NCI-H69 (cell line): ENCODE data around the gene GRWD1.
A peak's percentile ranks its signal among the peaks of the same experiment; 100 is the strongest.
"Not testable (repeated sequence)": the region's sequence is repeated elsewhere in the genome, so short reads cannot be mapped to it uniquely, and the experiment has no call there.

Source experiments
- DNase-seq: peaks from one replicate; lab custom pipeline; 2025; lab: John Stamatoyannopoulos, UW

Gene GRWD1

DNA sequence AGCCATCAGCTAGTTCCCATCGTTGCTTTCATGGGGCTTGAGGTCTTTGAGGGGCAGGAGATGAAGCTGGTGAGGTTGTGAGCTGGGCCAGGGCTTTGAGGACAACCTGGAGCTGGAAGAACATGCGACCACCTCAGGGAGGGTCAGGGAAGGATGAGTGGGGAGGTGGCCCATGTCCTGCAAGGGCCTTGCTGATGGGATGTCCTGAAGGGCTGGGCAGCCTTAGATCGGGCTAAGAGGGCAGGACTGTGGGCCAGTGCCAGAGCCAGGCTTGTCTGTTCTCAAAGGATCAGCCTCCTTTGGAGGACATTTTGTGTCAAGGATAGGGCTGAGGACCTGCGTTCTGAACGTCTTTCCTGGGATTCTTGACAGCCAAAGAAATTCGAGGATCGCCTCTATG lies 33.9 kb downstream of the GRWD1 start:
- DNase-seq: no peak

DNA sequence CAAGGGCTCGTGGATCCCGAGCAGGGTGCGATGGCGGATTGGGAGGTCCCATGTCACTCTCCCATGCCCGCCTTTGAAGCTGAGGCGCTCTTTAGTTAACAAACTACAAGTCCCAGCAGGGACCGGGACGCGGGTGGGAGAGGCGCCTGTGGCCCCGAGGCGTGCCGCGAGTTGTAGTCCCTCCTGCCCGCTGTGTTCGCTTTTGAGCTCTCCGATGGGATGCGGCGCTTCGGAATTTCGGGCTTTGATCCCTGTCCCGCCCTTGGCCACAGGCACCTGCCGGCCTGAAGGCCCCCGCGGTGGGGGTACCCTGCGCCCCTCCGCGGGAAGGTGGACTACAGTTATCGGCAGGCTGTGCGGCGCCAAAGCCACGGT lies 34.4 kb downstream of the GRWD1 start:
- no peak for DNase-seq

DNA sequence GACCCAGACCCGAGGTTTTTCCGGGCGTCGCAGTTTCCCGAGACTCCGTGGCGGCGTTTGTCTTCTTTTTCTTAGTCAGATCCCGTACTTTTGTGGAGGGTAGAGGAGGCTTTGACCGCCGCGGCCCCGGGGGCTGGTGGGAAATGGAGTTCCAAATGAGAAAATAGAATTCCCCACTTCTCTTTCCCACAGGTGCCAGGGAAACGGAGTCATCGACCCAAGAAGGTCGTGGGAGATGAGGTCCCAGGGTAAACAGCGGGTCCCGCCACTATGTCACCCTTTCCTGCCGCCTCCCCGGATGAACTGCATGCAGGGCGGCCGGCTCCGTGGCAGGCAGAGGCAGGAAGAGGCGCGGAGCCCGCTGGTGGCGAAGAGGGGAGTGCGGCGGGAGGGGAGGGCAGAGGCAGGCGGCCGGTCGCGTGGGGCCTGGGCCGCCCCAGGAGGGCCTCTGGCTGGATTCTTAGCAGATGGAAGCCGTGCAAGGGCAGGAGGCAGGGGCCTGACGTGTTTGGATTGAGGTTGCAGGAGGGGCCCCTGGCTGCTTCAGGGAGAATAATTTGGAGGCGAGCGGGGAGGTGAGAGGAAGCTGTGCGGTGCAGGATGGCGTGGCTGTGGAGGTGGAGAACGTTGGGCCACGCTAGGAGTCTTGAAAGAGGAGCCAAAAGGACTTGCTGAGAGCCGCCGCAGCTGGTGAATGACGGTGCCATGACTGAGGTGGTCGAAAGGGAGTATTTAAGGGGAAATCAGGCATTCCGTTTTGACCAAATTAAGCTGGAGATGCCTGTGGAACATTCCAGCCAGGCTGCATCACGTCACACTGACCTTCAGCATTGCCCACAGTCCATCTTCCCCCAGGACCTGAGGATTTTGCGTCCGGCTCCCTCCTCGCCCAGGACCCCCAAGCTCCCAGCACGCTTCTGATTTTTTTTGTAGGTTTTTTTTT lies 35.0 kb downstream of the GRWD1 start:
- no peak for DNase-seq

DNA sequence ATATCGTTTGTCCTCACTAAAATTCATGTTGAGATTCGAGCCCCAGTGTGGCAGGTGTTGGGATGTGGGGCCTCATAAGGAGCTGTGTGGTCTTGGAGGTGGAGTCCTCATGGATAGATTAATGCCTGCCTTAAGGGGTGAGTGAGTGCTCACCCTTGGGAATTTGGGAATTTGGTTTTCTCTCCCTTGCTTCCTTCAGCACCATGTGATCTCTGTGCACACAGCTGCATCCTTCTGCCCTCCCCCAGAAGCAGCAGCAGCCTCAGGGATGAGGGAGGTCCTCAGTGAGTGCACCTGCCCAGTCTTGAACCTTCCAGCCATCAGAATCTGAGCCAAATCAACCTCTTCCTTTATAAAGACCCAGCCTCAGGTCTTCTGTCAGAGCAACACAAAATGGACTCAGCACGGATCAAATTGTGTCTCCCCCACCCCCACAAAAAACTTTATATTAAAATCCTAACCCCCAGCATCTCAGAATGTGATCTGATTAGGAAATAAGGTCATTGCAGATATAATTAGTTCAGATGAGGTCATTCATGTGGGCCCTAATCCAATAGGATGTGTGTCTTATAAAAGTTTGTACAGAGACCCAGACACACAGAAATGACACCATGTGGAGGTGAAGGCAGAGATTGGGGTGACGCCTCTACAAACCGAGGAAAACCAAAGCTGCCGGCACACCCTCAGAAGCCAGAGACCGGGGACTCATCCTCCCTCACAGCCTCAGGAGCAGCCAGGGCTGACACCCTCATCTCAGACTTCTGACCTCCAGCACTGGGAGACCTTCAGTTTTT lies 36.3 kb downstream of the GRWD1 start:
- DNase-seq: peak; percentile 53

DNA sequence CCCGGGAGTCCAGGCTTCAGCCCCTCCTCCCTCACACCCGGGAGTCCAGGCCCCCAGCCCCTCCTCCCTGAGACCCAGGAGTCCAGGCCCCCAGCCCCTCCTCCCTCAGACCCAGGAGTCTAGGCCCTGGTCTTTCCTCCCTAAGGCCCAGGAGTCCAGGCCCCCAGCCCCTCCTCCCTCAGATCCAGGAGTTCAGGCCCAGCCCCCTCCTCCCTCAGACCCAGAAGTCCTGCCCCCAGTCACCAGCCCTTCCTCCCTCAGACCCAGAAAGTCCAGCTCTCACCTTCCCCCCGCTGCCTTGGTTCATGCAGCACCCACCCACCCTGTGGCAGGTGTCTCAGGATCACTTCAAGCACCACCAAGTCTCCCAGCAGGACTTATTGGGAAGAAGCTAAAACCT lies 37.5 kb downstream of the GRWD1 start:
- no peak for DNase-seq

DNA sequence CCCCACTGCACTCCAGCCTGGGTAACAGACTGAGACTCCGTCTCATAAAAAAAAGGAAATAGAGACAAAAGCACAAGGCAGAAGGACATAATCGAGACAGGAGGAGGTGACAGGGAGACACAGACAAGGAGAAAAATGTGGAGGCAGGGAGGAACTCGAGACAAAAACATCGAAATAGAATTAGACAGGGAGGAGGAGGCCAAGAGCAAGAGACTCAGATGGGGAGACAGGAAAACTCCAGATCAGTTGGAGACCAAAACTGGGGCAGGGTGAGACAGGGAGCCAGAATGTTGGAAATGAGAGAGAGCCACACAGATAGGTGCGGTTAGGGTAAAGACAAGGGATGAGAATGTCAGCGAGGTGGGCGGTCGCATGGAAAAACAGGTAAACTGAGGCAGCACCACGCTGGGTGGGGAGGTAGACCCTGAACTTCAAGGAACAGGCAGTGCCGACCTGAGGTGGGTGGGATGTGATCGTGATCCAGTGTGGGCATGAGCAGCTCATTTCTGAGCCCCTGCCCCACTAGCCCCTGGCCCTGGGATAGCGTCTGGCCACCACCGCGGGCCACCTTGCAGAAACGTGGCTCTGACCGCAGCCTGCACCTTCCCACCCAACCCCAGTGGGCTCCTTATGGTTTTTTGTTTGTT lies 38.6 kb downstream of the GRWD1 start:
- no peak for DNase-seq

DNA sequence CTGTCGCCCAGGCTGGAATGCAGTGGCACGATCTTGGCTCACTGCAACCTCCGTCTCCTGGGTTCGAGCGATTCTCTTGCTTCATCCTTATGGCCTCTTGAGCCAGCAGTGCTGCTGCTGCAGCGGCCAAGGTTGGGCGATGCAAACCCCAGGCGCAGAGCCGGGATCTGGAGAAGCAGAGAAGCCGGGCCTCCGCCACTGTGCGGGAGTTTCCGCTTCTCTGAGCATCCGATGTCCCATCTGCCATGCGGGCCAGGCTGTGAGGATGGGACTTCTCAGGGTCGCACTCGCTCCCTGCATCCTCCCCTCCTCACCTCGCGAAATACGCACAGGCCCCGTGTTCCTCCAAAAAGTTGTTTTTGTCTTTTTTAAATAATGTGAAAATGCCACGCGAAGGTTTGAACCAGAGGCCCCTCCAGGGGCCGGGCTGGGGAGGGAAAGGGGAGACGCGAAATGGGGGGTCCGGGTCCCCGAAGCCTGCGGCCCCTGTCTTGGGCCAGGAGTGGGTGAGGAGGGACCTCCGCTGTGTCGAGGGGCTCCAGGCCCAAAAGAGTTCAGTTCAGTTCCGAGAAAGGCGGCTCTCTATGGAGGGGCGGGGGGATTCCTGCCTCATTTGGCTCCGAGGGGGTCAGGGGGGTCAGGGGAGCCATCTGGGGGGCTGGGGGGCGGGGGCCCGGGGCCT lies 39.3 kb downstream of the GRWD1 start:
- peak; percentile 27 for DNase-seq

DNA sequence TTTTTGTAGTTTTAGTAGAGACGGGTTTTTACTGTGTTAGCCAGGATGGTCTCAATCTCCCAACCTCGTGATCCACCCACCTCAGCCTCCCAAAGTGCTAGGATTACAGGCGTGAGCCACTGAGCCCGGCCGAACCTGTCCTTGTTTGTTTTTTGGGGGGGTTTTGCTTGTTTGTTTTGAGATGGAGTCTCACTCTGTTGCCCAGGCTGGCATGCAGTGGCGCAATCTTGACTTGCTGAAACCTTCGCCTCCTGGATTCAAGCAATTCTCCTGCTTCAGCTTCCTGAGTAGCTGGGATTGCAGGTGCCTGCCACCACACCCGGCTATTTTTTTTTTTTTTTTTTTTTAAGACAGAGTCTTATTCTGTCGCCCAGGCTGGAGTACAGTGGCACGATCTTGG lies 40.9 kb downstream of the GRWD1 start:
- not testable (repeated sequence) for DNase-seq

DNA sequence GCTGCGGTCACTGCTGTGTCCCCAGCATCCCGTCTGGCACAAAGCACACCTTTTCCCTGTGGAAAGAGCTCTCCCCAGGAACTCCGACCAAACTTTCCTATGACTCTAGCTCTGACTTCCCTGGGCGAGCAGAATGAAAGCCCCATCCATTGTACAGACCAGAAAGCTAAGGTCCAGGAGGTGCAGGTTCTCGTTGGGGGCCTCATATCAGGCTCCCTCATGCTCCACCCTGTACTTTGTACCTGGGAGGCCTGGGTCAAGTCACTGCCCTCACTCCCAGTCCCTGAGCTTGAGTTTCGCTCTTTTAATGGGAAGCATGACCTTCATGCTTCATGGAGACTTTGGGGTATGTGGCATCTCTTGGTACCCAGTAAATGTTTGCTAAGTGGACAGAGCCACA lies 41.8 kb downstream of the GRWD1 start:
- no peak for DNase-seq

DNA sequence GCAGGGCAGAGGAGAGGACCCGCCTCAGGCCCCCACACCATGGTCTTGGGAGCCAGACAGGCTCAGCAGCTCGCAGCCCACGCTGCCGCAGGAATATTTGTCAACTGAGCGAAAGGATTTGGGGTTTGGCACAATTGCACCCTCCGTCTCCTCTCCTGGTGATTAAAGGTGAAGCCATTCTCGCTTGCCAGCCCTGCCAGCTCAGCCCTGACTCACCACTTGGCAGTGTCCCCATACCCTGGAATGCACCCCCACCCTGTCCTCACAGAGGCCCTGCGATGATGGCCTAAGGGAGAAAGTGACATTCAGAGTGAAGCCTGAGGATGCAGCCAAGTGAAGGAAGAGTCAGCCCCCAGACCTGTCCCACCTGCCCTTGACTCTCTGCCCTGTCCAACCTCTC lies 42.2 kb downstream of the GRWD1 start:
- no peak for DNase-seq

DNA sequence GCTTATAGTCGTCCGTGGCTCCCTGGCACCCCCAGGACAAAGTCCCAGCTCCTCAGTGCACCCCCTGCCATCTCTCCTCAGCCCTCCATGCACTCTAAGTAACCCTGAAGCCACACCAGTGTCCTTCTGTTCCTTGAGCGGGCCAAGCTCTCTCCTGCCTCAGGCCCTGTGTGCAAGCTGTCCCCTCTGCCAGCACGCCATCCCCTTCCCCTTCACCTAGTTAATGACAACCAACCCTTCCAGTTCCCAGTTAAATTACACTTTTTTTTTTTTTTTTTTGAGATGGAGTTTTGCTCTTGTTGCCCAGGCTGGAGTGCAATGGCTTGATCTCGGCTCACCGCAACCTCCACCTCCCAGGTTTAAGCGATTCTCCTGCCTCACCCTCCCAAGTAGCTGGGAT lies 42.7 kb downstream of the GRWD1 start:
- not testable (repeated sequence) for DNase-seq

DNA sequence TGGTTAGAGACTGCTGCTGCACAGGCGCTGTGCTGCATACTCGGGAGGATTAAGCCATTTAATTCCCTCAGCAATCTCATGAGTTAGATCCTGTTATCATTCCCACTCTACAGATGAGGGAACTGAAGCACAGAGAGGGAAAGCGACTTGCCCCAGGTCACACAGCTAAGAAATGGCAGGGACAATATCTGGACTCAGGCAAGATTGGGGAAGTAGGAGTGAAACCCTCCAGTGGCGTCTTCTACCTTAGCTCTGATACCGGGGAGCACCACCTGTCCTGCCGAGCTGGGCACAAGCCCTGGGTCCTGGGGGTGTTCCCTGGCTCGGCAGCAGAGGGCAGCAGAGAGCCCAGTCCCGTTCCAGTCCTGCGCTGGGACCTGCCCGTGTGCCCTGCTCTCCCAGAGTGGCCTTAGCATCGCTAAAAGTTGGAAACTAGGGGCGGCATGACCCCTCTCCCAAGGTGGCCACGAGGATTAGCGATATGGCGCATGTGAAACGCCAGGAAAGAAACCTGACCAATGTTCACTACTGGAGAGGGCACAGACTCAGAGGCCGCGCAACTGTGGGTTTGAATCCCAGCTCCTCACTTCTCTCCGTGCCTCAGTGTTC lies 43.9 kb downstream of the GRWD1 start:
- peak; percentile 65 for DNase-seq

DNA sequence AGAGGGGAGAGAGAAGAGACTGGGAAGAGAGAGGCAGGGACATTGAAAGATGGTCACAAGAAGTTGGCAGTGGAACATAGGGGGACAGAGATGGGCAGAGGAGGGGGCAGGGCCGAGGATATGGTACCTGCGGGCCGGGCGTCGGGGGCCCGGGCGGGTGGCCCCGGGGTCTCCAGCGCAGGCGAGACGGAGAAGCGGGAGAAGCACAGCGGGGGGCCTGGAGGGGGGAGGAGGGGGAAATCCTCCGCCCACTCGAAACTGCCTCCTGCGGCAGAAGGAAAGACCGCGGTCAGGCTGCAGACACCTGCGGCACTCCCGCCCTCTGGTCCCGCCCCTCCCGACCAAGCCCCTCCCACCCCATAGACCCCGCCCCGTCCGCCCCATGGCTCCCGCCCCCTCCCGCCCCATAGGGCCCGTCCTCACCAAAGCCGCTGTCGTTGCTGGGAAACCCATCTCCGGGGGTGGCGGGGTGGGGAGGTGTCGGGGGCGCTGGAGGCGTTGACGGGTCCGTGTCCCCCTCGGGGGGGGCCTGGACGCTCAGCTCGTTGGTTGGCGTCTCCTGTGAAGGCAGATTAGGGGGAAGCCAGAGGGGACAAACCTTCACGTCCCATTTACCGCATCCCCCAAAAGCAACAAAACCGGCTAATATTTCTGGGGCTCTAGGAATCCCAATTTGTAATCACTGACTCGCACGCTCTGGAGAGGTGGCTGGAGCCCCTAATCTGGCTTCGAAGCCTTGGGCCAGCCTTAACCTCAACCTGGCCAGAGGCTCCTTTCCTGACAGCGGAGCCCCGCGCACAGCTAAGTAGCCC lies 45.4 kb downstream of the GRWD1 start:
- peak; percentile 88 for DNase-seq

DNA sequence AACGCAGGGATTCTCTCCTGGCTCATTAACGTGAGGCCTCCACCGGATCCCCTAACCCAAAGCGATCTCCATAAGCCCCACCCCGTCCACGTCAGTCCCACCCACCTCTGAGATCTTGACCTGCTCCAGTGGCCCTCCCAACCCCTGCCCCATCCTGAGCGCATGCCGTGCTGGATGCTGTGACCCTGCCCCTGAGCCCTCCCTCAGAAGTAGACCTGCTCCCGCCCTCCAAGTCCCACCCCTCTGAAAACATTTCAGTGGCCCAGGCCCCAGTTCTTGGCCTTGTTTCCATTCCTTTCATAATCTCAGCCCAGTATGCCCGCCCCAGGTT lies 46.0 kb downstream of the GRWD1 start:
- DNase-seq: peak; percentile 40

DNA sequence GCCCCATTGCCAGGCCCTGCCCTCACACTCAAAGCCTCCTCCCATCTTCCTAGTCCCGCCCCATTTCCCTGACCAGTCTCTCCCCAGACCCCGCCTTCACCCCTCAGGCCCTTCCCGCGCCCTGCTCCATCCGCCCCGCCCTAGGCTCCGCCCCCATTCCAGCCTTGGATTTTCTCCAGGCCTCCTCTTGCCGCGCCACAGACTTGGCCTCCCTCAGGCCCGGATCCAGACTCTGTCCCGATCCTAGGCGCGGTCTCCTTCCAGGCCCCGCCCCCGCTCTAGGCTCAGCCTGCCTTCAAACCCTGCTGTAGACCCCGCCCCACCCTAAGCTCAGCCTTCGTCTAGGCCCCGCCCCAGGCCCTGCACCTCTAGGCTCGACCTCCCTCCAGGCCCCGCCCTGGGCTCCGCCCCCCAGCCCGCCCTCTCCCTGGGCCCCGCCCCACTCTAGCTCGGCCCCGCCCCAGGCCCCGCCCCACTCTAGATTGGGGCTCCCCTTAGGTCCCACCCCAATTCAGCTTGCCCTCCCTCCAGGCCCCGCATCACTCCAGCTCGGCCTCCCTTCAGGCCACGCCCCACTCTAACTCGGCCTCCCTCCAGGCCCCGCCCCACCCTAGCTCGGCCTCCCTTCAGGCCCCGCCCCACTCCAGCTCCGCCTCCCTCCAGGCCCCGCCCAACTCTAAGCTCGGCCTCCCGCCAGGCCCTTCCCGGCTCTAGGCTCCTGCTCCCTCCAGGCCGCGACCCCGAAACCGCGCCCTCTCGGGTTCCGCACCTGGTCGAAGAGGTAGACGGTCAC lies 47.3 kb downstream of the GRWD1 start:
- DNase-seq: peak; percentile 99

DNA sequence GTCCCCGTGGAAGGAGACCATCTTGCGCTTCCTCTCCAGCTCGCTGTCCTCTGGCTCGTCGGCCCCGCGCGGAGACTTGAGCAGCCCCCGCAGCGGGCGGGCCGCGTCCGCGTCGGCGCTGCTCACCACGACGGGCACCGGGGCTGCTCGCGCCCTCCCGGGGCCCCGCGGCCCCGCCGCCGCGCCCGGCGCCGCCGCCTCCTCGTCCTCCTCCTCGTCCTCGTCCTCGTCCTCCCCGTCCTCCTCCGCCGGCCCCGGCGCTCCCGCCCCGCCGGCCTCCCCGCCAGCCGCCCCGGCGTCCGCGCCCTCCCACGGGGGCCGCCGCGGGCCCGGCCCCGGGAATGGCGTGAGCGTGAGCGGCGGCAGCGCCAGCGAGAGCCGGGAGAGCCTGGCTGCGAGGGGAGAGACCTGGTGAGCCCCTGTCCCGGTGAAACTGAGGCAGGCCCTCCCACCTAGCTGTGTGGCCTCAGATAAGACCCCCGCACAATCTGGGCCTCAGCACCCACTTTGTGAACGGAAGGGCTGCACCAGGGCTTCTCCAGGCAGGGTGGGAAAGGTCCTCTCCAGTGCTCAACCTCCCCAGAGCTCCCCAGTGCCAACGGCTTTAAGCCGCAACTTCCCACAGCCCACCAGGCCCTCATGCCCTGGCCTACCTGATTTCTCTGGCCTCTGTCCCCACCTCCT lies 48.1 kb downstream of the GRWD1 start:
- DNase-seq: no peak

DNA sequence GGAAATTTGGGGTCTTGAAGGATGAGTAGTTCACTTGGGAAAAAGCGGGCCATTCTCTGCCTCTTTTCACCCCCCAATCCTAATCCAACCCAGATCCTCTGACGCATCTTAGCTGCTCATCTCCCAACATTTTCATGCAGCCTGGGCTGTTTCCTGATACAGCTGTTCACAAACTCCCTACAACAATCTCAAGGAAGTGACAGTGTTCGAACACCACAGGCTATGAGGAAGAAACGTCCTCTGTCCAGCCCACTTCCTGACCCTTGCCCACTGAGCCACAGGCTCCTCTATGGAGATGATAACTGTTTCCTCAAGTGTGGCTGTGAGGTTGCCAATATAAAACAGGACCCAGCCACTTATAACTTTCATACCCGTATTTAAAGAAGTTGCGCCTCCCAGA lies 49.6 kb downstream of the GRWD1 start:
- no peak for DNase-seq

DNA sequence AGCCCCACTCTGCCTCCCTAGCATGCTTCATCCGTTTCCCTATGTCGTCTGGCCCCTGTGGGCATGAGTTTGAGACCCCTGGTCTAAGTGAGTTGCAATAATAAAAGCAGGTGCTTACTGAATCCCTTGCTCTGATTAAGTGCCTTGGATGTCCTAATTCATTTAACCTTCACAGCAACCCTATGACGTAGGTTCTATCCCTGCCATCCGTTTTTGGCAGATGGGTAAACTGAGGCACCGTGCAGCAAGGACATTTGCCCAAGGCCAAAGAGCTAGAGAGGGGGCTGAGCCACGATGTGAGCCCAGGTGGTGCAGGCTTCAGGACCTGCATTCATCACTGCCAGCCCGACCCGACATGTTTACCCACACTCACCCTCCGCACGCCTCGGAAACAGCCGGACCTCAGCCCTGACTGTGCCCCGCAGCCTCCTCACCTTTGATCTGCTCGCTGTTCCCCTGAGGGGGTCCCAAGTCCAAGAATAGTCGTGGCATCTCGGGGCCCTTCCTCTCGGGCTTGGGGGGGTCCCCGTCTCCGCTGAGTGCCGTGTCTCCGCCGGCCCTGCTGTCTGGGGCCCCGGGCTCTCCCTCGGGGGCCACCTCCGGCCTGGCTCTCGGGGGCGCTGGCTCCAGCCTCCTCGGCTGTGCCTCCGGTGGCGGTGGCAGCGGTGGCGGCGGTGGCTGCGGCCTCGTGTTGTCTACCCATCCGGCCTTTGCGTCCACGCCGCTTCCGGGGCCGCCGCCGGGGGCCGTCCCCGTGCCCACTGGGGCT lies 51.4 kb downstream of the GRWD1 start:
- peak; percentile 35 for DNase-seq
